ENCODE measurements around the gene MALAT1. TPM values are rescaled to one million over a fixed set of nuclear protein-coding genes. Genes with fewer than 3 reads are reported as not detected.
A peak's percentile ranks its signal among the peaks of the same experiment; 100 is the strongest.

Gene MALAT1
- total RNA-seq, 1 experiment from 2014 or later: 6,000 TPM

- POLR2A ChIA-PET: interaction anchor here (2.3 kb wide), 1 partner anchor 11 kb away, joined by 8 read pairs; no protein-coding TSS in a partner anchor
- H3K9me2 ChIP-seq (ENCODE audit: insufficient read depth): no peaks in the 10 kb centered on the region
- TF ChIP-seq POLR2A (IDR thresholded peaks at IDR 0.05; ENCODE audit: borderline replicate concordance, extremely low read depth, insufficient read depth, insufficient read length) (no peak), CTCF (IDR thresholded peaks at IDR 0.05 in 2 of 3, conservative IDR thresholded peaks at IDR 0.05 in 1 of 3; ENCODE audit: borderline replicate concordance in 1 of 3, insufficient read depth in 1 of 3, low read depth in 2 of 3, low read length in 2 of 3) (peak in 2 of 3 experiments; percentile 57 to 65; a peak in 4 of 6 replicates)
- H3K4me1 ChIP-seq (ENCODE audit: control insufficient read depth in 1 of 2, insufficient read depth in 2 of 2, low read length in 2 of 2): peaks cover 0 to 11% of the 10 kb centered on the region in 2 experiments; a peak in 2 of 4 replicates
- BruUV-seq (replicated peaks): no TSS peak
- intact Hi-C loops (cut with micrococcal nuclease): no loop called here
- H3K9me3 ChIP-seq (ENCODE audit: control insufficient read depth in 1 of 2, insufficient read depth in 1 of 2, low read depth in 1 of 2, low read length in 2 of 2): no peaks in the 10 kb centered on the region
- no peak overlapping the region for H3K9ac ChIP-seq (ENCODE audit: low read length)
- no peaks in the 10 kb centered on the region for H4K20me1 ChIP-seq (ENCODE audit: insufficient read depth)
- H3K4me2 ChIP-seq (ENCODE audit: low read length): no peak overlapping the region
- H3K27ac ChIP-seq (ENCODE audit: low read depth, low read length): no peak overlapping the region
- H3K27me3 ChIP-seq (ENCODE audit: insufficient read depth, low read length): no peaks in the 10 kb centered on the region
- CTCF ChIA-PET: interaction anchor here (0.7 kb wide), 1 partner anchor 1408 kb away, joined by 3 read pairs; no protein-coding TSS in a partner anchor
- no peak overlapping the region for H2AFZ ChIP-seq (ENCODE audit: low read depth, low read length, poor library complexity, severe bottlenecking)
- no peak overlapping the region for H3K4me3 ChIP-seq (replicated peaks in 1 of 2; ENCODE audit: low read depth in 1 of 2, low read length in 2 of 2)
- ATAC-seq: peak; percentile 76
- RAD21 ChIA-PET (ENCODE audit: low non-redundant PET in 1 of 2, low total read pairs in 2 of 2, uncharacterized antibody in 2 of 2, unreplicated experiment in 2 of 2): no interaction called here
- H3K36me3 ChIP-seq (ENCODE audit: control insufficient read depth in 1 of 2, insufficient read depth in 2 of 2, low read length in 2 of 2): peaks cover 11 to 42% of the 10 kb centered on the region in 2 experiments; a peak in 3 of 4 replicates
- no peak for DNase-seq (ENCODE audit: low read depth, low spot score)
- peaks cover 20% of the 10 kb centered on the region for H3K79me2 ChIP-seq (ENCODE audit: insufficient read depth, low read length)
These were observed 31.3 kb downstream of the MALAT1 start for GRCh38 chr11:65530157-65530496.

GRCh38 chr11:65532388-65533064, 33.7 kb downstream of the MALAT1 start:
- DNase-seq (ENCODE audit: low read depth, low spot score) (no peak), ATAC-seq (no peak)
- RAD21 ChIA-PET (ENCODE audit: low non-redundant PET in 1 of 2, low total read pairs in 2 of 2, uncharacterized antibody in 2 of 2, unreplicated experiment in 2 of 2): no interaction called here
- TF ChIP-seq TCF7L2 (IDR thresholded peaks at IDR 0.05; ENCODE audit: borderline replicate concordance, extremely low read depth, insufficient read depth, insufficient read length): no peak
- BruUV-seq (replicated peaks): no TSS peak
- Histone ChIP-seq H3K79me2 (ENCODE audit: insufficient read depth, low read length) (peaks cover 6% of the 10 kb centered on the region; the same call in 1 of the 2 replicates), H3K9ac (ENCODE audit: low read length) (no peak overlapping the region), H3K4me3 (replicated peaks in 1 of 2; ENCODE audit: low read depth in 1 of 2, low read length in 2 of 2) (no peak overlapping the region), H3K36me3 (ENCODE audit: control insufficient read depth in 1 of 2, insufficient read depth in 2 of 2, low read length in 2 of 2) (peaks cover 8 to 26% of the 10 kb centered on the region in 2 experiments; a peak in 3 of 4 replicates), H2AFZ (ENCODE audit: low read depth, low read length, poor library complexity, severe bottlenecking) (no peak overlapping the region), H3K9me3 (ENCODE audit: control insufficient read depth in 1 of 2, insufficient read depth in 1 of 2, low read depth in 1 of 2, low read length in 2 of 2) (no peaks in the 10 kb centered on the region), H3K4me1 (ENCODE audit: control insufficient read depth in 1 of 2, insufficient read depth in 2 of 2, low read length in 2 of 2) (no peaks in the 10 kb centered on the region; a peak in 1 of 4 replicates), H3K27me3 (ENCODE audit: insufficient read depth, low read length) (no peaks in the 10 kb centered on the region), H3K9me2 (ENCODE audit: insufficient read depth) (no peaks in the 10 kb centered on the region), H4K20me1 (ENCODE audit: insufficient read depth) (no peaks in the 10 kb centered on the region), H3K27ac (ENCODE audit: low read depth, low read length) (no peak overlapping the region), H3K4me2 (ENCODE audit: low read length) (no peak overlapping the region)
- intact Hi-C loops (cut with micrococcal nuclease): no loop called here
- CTCF ChIA-PET: no interaction called here
- POLR2A ChIA-PET: no interaction called here

Data from HCT116 (cell line).